Activated CD4-positive, CD25-positive, alpha-beta regulatory T cell treated with anti-CD3 and anti-CD28 coated beads, Interleukin-2, amount 50 U/mL, for 16 hours (primary cell): Measurements from ENCODE around the gene PLPPR5.

Source experiments
- DNase-seq: peaks from one replicate; pipeline ENCODE4 v3.0.0-alpha.2; 2020; ENCODE audit warnings: low read depth, low spot score

PLPPR5 gene

GRCh38 chr1:98849969-98850636, 154.6 kb downstream of the PLPPR5 start:
- DNase-seq, result no peak

- no peak for DNase-seq
These were observed 162.4 kb downstream of the PLPPR5 start for GRCh38 chr1:98842241-98842640.
